NCI-H2196 treated with DMSO at 0.1 percent for 48 hours (cell line): Measurements from ENCODE around the gene HIGD1C.
A peak's percentile ranks its signal among the peaks of the same experiment; 100 is the strongest.
"Not testable (repeated sequence)": the region's sequence is repeated elsewhere in the genome, so short reads cannot be mapped to it uniquely, and the experiment has no call there.

Experiments used
- DNase-seq: peaks from one replicate; lab custom pipeline; 2025; ENCODE audit not compliant: unreplicated experiment; lab: John Stamatoyannopoulos, UW

Gene HIGD1C

GRCh38 chr12:50952510-50952909 is at the start of gene HIGD1C:
Gene HIGD1C (plus strand): TSS chr12:50952544. CDS start chr12:50953999, 1,455 bp downstream.
- DNase-seq, result no peak

DNA sequence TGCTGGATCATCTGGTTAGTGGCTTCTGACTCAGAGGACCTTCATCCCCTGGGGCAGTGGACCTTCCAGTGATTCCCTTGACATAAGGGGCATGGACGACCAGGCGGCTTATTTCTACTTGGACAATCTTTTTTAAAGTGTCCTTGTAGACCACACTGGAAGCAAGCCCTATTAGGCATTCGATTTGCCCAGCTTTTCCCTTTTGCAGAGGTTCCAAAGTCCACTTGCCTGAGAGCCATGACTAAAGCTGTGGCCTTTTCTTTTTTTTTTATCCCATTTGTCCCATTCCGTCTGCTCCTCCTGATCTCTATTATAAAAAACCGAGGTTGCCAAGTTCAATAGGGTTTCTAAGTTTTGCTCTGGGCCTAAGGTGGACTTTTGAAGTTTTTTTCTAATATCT is 43.9 kb upstream of the HIGD1C start:
- not testable (repeated sequence) for DNase-seq

DNA sequence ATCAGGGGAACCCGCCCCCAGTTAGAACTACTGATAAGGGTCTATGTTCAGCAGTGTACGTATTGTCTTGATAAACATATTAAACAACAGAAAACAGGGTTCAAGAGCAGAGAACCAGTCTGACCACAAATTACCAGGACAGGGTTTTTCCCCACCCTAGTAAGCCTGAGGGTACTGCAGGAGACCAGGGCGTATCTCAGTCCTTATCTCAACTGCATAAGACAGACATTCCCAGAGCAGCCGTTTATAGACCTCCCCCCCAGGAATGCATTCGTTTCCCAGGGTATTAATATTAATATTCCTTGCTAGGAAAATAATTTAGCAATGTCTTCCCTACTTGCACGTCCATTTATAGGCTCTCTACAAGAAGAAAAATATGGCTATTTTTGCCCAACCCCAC is 40.0 kb upstream of the HIGD1C start:
- not testable (repeated sequence) for DNase-seq

- no peak for DNase-seq
These were observed 39.1 kb upstream of the HIGD1C start for GRCh38 chr12:50913224-50913623.

- no peak for DNase-seq
These were observed 37.4 kb upstream of the HIGD1C start for GRCh38 chr12:50914872-50915484.

GRCh38 chr12:50916292-50916691 is 36.1 kb upstream of the HIGD1C start:
- no peak for DNase-seq

GRCh38 chr12:50918584-50919316 is 33.6 kb upstream of the HIGD1C start:
- DNase-seq, result no peak

DNA sequence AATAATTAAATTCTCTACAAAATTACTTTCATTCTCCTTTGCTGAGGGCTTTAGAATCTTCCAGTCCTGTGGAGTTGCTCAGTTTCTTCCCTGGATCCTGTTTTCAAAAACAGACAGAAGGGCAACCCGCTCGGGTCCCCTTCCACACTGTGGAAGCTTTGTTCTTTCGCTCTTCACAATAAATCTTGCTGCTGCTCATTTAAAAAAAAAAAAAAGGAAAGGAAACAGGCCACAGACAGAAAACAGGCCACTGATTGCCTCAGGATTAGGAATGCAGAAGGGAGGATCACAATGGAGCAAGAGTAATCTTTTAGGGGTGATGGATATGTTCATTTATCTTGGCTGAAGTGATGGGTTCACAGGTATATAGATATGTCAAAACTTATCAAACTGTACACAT is 29.5 kb upstream of the HIGD1C start:
- DNase-seq, result no peak

DNA sequence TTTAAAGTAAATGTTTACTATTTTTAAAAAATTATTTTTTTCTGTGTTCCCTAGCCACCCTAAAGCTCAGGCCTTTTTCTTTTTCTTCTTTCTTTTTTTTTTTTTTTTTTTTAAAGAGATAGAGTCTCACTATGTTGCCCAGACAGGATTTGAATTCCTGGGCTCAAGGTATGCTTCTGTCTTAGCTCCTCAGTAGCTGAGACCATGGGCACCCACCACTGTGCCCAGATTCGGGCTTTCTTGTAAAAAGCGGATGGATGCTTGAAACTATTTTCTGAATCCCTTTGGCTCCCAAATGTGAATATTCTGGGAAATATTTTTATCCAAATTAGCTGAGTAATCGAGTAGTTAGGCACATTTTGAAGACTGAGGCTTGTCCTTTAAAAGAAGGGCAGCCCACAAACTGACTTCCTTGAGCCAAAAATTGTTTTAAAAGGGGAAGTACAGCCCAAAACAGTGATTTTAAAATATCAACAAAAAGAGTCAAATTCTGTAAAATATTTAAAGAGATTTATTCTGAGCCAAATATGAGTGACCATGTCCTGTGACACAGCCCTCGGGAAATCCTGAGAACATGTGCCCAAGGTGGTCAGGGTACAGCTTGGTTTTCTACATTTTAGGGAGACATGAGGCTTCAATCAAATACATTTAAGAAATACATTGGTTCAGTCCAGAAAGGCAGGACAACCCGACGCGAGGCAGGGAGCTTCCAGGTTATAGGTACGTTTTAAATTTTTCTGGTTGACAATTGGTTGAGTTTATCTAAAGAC is 28.8 kb upstream of the HIGD1C start:
- DNase-seq, result no peak

GRCh38 chr12:50924131-50924438 is 28.3 kb upstream of the HIGD1C start:
- no peak for DNase-seq

DNA sequence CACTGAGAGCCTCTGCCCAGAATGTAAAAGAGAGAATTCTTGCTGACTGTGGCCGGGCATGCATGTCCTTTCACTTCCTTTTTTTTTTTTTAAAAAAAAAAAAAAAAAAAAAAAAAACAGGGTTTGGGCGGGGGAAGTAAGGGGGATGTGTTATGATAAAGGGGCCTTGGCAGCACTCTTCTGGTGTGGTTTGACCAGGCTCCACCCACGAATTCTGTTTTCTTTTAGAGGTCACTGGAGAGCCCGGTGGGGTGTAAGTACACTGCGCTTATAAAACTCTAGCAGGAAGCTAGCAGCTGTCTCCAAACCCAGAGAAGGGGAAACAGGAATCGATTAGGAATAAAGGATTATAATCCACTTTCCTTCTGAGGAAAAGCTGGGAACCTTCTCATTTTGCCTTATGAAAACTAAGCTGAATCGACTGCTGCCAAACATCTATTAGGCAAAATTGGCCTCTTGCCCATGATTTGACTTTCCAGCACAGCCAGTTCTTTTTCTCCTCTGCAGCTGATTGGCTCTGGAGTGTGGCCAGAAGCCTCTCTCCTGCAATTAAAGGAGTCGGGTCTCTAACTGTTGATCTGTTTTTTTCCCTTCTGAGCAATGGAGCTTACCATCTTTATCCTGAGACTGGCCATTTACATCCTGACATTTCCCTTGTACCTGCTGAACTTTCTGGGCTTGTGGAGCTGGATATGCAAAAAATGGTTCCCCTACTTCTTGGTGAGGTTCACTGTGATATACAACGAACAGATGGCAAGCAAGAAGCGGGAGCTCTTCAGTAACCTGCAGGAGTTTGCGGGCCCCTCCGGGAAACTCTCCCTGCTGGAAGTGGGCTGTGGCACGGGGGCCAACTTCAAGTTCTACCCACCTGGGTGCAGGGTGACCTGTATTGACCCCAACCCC is 27.7 kb upstream of the HIGD1C start:
- peak; percentile 77 for DNase-seq

DNA sequence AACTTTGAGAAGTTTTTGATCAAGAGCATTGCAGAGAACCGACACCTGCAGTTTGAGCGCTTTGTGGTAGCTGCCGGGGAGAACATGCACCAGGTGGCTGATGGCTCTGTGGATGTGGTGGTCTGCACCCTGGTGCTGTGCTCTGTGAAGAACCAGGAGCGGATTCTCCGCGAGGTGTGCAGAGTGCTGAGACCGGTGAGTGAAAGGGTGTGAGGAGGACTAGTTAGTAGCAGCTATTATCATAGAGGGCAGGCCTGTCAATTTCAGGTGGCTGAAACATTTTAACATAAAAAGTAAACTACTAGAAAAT is 27.0 kb upstream of the HIGD1C start:
- no peak for DNase-seq

- DNase-seq, result no peak
These were observed 26.4 kb upstream of the HIGD1C start for GRCh38 chr12:50925920-50926319.

- DNase-seq, result no peak
These were observed 25.9 kb upstream of the HIGD1C start for GRCh38 chr12:50926415-50926814.

GRCh38 chr12:50926932-50927331 is 25.4 kb upstream of the HIGD1C start:
- not testable (repeated sequence) for DNase-seq

GRCh38 chr12:50927356-50927755 is 25.0 kb upstream of the HIGD1C start:
- no peak for DNase-seq

DNA sequence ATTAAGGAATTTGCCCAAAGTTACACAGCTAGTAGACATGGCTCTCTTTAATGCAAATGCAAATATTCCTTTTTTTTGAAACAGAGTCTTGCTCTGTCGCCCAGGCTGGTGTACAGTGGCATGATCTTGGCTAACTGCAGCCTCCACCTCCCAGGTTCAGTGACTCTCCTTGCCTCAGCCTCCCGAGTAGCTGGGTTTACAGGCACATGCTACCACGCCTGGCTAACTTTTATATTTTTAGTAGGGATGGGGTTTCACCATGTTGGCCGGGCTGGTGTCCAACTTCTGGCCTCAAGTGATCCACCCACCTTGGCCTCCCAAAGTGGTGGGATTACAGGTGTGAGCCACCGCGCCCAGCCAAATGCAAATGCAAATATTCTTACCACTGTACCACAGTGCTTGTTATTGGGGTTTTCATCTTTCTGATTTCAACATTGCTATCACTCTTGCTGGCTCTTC is 24.5 kb upstream of the HIGD1C start:
- no peak for DNase-seq

DNA sequence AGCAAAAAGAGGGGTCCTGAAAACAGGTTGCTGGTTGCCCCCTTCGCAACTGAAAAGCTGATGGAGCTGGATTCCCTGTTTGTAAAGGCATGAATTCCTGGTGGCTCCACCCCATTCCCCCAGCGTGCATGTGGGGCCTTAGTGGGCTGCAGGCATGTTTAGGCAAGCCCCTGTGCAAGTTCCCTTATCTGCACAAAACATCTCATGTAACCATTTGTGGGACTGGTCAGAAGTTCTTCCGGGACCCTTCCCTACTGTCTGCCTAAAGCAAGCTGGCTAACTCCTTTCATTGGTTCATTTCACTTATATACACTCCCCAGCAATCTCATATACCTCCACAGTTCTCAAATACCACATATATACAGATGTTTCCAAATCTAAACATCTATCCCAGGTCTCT is 24.0 kb upstream of the HIGD1C start:
- no peak for DNase-seq

- no peak for DNase-seq
These were observed 22.5 kb upstream of the HIGD1C start for GRCh38 chr12:50929831-50930230.

DNA sequence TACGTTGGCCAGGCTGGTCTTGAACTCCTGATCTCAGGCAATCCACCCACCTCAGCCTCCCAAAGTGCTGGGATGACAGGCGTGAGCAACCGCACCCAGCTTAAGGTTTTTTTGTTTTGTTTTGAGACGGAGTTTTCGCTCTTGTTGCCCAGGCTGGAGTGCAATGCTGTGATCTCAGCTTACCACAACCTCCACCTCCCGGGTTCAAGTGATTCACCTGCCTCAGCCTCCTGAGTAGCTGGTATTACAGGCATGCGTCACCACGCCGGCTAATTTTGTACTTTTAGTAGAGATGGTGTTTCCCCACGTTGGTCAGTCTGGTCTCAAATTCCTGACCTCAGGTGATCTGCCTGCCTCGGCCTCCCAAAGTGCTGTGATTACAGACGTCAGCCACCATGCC is 21.9 kb upstream of the HIGD1C start:
- not testable (repeated sequence) for DNase-seq

DNA sequence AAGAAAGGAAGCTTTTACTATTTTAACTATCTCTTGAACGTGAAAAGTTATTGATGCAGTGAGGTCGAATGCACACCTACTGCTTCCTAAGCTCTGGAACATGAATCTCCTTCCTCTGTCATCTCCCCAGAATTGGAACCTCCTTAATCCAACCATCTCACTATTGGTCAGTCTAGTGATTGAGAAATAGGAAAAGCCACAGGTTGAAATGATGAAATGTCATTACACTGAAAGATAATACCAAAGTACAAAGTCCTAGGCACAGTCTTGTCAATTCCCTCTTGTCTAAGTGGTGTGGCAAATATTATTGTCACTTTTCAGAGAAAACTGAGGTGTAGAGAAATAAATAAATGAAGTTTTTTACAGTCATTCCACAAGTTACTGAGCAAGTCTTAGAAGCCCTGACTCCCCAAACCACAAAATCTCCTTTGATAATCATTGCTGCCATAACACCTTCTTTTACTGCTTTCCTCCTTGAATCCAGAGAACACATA is 19.5 kb upstream of the HIGD1C start:
- DNase-seq, result no peak
